Measurements from ENCODE around the gene ZIC1. TPM values are rescaled to one million over a fixed set of nuclear protein-coding genes. Genes with fewer than 3 reads are reported as not detected.

ZIC1 gene
- total RNA-seq, 1 experiment from 2014 or later, result 3.5 TPM

DNA sequence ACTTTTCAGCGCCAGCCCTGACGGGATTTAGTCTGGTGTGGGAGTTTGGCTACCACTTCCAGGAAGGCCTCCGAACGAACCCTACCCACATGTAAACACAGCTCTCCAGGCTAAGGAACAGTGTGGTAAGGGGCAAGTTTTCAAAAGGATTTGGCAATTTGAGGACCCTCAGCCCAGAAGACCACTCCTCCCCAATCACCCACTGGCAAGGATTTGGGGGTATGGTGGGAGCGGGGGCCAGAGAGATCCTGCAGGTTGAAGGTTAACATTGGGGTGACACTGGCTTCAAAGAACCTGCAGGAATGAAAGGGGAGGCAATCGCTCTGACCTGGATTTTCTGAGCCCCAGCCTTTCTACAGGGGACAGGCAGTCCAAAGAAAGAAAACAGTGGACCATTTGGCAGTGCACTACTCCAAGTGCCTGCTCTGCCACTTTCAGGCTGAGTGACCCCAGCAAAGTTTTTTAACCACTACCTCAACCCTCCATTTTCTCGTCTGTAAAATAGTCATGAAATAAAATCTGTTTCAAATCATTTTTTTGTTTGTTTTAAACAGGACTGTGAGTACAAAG is 37.3 kb upstream of the ZIC1 start:
- H3K4me3 ChIP-seq (ENCODE audit: insufficient read depth, low read depth, low read length), result no peak overlapping the region

DNA sequence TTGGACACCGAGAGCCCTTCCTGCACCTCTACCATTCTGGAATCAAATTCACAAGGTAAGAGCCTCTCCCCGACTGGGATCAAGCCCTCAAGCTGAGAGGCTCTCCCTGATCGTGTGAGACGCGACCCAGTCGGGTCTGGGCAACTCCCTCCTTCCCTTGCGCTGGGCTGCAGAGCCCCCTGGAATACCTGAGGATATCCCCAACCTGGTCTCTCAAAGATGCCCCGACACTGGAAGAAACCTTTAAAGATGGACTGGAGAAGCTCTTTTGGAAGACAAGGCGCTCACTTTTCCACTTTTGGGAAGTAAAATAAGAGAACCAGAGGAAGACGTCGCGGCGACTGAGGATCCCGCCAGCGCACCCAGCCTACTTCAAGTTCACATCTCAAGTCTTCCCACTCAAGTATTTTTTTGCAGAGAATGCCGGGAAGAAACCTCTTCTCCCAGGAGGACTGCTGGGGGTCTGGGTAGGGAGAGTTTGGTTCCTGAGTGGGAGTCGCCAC is 36.6 kb upstream of the ZIC1 start:
- DNase-seq, result no peak
- Histone ChIP-seq H3K4me3 (ENCODE audit: insufficient read depth, low read depth, low read length) (no peak overlapping the region), H3K36me3 (replicated peaks; ENCODE audit: control insufficient read depth, insufficient read depth, low read length) (no peaks in the 10 kb centered on the region), H3K27me3 (ENCODE audit: control insufficient read depth, insufficient read depth, low read length) (peaks cover 99% of the 10 kb centered on the region)

More for the DNA sequence above, 37.3 kb upstream of the ZIC1 start:
- no peak for DNase-seq
- H3K36me3 ChIP-seq (replicated peaks; ENCODE audit: control insufficient read depth, insufficient read depth, low read length), result no peaks in the 10 kb centered on the region
- H3K27me3 ChIP-seq (ENCODE audit: control insufficient read depth, insufficient read depth, low read length), result peaks cover 100% of the 10 kb centered on the region

DNA sequence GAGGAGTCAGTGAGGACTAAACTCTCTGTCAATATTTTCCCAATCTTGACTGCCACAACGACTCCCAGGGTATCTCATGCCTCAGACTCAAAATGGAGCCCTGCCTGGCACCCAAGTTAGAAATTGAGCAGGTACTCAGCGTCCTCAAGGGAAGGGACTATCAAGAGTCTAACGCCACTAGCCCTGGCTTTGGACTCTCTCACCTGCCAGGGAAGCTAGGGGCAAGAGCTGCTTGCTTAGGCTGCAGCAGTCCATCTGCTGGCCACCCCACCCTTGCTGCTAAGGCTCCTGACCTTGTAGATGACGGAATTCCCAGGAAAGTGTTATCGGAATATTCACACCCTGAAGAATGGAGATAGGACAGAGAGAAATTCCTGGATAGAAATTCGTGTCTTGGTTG is 35.9 kb upstream of the ZIC1 start:
- Histone ChIP-seq H3K4me3 (ENCODE audit: insufficient read depth, low read depth, low read length) (no peak overlapping the region), H3K36me3 (replicated peaks; ENCODE audit: control insufficient read depth, insufficient read depth, low read length) (no peaks in the 10 kb centered on the region), H3K27me3 (ENCODE audit: control insufficient read depth, insufficient read depth, low read length) (peaks cover 93% of the 10 kb centered on the region)
- DNase-seq, result no peak

DNA sequence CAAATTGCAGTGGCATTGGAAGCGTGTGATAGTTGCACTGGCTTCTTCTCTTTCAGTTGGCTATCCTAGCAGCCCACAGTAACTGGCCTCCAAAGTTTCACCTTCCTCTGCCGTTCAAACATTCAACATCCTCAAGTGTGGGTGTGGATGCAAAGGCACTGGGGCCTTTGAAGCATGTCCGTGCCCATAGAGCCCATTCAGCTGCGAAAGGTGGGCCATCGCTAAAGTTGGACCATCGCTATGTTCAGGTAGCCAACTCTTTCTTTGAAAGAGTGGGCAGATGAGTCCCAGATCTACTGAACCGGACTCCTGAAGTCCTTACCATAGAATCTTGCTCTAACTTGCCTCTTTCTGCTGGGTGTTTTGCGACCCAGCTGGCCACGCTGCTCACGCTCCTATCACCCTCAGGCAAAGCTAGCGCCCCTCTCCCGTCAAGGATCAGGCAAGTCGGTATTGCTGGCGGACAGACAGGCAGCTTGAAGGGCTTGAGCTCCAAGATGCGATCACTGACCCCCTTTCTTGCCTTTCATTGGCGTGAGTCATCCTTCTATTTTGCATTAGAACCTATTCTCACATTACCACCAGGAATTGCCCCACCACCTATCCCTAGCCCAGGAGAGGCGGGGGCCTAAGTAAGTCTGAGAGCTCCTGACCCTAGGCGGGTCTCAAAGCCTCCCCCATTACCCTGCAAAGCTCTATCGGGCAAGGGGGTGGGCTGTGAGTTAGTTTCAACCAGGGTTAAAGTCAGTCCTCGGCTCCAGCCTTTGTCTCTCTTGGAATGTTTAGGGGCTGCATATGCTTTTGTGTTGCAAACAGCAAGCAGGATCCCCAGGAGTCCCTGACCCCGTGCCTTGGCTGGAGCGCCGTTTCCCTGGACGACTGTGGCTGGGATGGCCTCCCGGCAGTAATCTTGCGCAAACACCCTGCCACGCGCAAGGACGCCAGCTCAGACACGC is 31.5 kb upstream of the ZIC1 start:
- H3K36me3 ChIP-seq (replicated peaks; ENCODE audit: control insufficient read depth, insufficient read depth, low read length), result no peaks in the 10 kb centered on the region
- H3K4me3 ChIP-seq (ENCODE audit: insufficient read depth, low read depth, low read length), result peak overlapping the region; percentile 32

DNA sequence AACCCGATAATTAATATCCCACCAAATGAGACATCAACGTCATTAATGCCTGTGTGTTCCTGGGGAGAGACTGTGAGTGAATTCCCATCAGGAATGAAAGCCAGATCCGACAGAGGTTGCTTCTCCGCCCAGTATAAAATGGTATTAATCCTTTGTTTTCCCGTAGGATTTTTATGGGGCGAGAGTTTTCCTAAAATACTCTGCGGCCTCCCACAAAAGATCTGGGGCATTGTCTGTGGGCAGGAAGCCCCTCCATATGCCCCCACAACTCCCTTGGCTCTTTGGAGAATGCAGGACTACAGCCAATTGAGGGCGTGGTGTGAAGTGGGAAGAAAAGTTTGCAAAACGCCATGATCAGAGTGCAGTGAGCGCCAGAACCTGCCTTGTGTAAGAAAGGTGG is 29.5 kb upstream of the ZIC1 start:
- Histone ChIP-seq H3K4me3 (ENCODE audit: insufficient read depth, low read depth, low read length) (no peak overlapping the region), H3K36me3 (replicated peaks; ENCODE audit: control insufficient read depth, insufficient read depth, low read length) (no peaks in the 10 kb centered on the region), H3K27me3 (ENCODE audit: control insufficient read depth, insufficient read depth, low read length) (peaks cover 84% of the 10 kb centered on the region)
- DNase-seq, result no peak

More for the DNA sequence above, 31.5 kb upstream of the ZIC1 start:
- peaks cover 88% of the 10 kb centered on the region for H3K27me3 ChIP-seq (ENCODE audit: control insufficient read depth, insufficient read depth, low read length)
- DNase-seq, result peak; percentile 86

DNA sequence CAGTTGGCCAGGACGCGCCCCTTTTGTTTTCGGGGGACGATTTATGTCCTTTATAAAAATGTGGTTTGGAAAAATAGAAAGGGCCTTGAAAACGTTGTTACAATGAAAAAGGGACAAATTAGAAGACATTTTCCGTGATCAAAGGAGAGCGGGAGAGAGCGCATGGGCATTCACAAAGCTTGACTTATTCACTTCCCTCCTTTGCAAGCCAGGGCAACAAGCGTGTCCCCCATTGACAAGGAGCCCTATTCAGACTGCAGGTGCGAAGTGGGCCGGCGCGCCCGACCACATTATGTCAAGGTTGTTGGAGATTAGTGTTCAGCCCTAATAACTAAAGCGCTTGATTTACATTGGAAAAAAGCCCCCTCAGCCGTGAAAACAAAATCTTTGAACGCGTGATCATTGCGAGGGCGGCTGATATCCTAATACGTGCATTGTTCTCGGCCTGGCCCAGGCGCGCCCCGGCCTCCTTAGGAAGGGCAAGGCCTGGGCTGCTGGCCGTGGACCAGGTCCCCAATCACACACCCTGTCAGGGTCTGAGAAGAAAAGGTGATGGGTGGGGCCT is 28.7 kb upstream of the ZIC1 start:
- no peak for DNase-seq
- H3K27me3 ChIP-seq (ENCODE audit: control insufficient read depth, insufficient read depth, low read length), result peaks cover 84% of the 10 kb centered on the region
- H3K36me3 ChIP-seq (replicated peaks; ENCODE audit: control insufficient read depth, insufficient read depth, low read length), result no peaks in the 10 kb centered on the region
- H3K4me3 ChIP-seq (ENCODE audit: insufficient read depth, low read depth, low read length), result no peak overlapping the region

DNA sequence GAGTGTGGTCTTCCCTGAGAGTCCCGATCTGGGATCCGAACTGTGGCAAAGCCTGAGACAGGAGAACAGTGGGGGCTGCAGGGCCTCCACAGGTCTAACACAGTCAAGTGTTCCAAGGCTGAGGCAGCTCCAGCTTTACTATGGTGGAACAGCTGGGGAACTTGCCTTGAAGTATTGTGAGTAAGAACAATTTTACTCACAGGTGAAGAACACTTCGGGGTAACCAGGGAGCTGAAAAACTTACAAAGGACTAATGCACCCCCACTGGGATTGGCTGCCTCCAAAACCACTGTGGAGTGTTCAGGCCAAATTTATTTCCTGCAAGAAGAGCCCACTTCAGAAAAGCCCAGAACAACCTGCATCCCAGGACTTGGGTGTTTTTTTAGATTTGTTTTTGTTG is 28.2 kb upstream of the ZIC1 start:
- Histone ChIP-seq H3K4me3 (ENCODE audit: insufficient read depth, low read depth, low read length) (no peak overlapping the region), H3K27me3 (ENCODE audit: control insufficient read depth, insufficient read depth, low read length) (peaks cover 84% of the 10 kb centered on the region), H3K36me3 (replicated peaks; ENCODE audit: control insufficient read depth, insufficient read depth, low read length) (no peaks in the 10 kb centered on the region)
- DNase-seq, result no peak

DNA sequence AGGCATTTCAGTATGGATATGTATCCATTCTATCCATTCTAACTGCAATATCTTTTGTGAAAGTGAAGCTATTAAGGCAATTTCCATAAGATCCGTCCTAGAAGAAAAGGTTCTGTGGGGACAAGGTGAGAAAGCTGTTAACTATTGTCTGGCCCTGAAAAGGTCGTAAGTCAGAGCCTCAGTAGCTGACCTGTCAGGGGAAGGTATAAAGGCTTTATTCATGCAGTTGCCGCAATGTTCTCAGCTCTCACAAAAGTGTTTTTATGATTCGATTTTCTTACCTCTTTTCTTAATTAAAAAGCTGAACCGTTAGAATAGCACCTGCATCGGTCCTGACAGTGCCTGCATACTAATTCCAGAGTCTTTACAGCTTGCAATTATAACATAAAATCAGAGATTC is 27.6 kb upstream of the ZIC1 start:
- Histone ChIP-seq H3K27me3 (ENCODE audit: control insufficient read depth, insufficient read depth, low read length) (peaks cover 84% of the 10 kb centered on the region), H3K36me3 (replicated peaks; ENCODE audit: control insufficient read depth, insufficient read depth, low read length) (no peaks in the 10 kb centered on the region), H3K4me3 (ENCODE audit: insufficient read depth, low read depth, low read length) (no peak overlapping the region)
- no peak for DNase-seq

DNA sequence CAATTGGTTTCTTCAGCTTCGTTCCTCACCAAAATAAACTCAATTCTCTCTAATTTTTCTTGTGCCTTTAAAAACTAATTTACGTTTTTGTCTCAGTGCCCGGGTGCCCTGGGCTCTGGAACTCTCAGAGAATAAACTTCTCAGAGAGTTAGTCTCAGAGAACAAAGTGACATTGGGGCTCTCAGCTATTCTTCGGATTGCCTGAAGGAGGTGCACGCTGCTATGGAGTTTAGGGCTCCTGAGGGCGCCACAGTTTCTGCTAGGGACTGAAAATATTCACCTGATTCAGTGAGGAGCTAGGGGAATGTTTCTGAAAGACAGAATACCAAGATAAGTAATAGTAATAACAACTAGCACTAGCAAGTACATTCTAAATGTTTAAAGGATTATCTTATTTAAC is 25.5 kb upstream of the ZIC1 start:
- DNase-seq, result peak; percentile 71

DNA sequence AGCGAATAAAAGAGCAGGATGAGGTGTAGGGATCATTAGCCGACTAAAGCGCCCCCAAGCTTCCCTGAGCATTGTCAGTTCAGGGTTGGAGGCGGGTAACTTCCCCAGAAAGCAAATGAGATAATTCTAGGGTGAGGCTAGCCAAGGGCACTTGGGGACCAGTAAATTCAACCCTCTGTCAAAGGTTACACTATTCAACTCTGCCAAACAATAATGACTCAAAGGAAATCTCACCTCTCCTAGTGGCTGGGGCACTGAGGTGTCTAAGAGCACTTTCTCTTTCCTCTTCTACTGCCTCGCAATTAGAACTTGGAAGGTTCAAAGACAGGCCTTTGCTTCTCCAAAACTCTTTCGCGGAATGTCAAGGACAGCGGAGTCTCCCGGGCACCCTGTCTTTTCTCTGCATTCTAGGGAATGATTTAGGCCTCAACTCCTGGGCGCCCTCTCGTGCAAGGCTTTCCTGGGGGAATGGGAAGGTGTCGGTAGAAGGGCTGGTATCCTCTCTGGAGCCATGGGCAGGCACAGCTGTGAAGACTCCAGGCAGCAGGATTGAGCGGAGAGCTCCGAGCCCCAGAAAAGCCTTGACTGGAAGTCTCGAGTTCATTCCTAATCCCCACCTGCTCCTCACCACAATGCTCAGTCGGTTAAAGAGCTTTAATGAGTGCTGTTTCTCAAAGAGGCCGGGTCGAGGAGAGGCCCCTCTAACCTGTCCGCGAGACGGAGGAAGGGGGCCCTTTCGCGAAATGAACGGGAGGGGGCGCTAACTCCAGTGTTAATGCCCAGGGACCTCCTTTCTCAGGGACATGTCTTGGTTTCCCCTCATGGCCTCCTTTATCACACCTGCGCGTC is 24.7 kb upstream of the ZIC1 start:
- Histone ChIP-seq H3K36me3 (replicated peaks; ENCODE audit: control insufficient read depth, insufficient read depth, low read length) (no peaks in the 10 kb centered on the region), H3K4me3 (ENCODE audit: insufficient read depth, low read depth, low read length) (no peak overlapping the region), H3K27me3 (ENCODE audit: control insufficient read depth, insufficient read depth, low read length) (peaks cover 92% of the 10 kb centered on the region)
- peak; percentile 86 for DNase-seq

More for the DNA sequence above, 25.5 kb upstream of the ZIC1 start:
- peaks cover 92% of the 10 kb centered on the region for H3K27me3 ChIP-seq (ENCODE audit: control insufficient read depth, insufficient read depth, low read length)
- H3K4me3 ChIP-seq (ENCODE audit: insufficient read depth, low read depth, low read length), result no peak overlapping the region
- H3K36me3 ChIP-seq (replicated peaks; ENCODE audit: control insufficient read depth, insufficient read depth, low read length), result no peaks in the 10 kb centered on the region

DNA sequence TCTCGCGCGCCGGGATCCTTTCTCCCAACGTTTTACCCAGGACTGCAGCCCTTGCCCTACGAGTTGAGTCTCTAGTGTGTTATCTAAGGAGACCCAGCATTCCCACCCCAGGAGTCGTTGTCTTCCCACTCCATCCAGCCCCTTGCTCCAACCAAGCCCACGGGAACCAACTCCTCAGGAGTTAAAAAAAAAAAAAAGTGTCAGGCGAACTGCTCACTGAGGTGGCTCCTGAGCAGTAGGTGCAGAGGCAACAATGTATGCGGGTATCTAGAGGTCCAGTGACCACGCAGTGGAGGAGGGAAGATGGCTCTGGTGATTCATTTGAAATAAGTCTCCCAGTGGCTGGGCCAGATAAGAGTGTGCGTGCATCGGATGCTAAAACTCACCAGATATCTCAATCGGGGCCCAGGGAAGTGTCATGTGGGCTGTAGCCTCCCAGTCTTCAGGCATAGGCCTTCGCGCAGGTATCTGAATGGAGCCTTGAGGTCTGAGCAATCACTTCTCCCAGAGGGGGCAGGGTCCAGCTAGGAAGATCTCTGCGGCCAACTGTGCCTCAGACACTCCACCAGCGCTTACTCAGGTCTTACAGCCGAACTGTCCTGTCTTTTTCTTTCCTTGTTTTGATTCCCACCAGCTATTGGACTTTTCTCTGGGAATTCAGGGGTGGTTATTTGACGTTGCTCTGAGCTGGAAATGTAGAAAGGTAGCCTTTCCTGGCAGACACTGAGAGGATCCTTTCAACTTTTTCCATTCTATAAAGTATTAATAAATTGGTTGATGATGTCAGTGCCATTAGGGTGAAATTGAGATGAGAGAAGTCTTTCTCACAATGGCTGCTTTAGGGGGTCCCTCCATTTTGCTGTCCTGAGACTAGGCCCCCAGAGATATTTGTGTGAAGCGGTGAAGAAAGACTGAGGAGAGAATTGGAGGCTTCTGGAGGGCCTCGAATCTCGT is 23.8 kb upstream of the ZIC1 start:
- H3K36me3 ChIP-seq (replicated peaks; ENCODE audit: control insufficient read depth, insufficient read depth, low read length), result no peaks in the 10 kb centered on the region
- peaks cover 92% of the 10 kb centered on the region for H3K27me3 ChIP-seq (ENCODE audit: control insufficient read depth, insufficient read depth, low read length)
- DNase-seq, result no peak
- H3K4me3 ChIP-seq (ENCODE audit: insufficient read depth, low read depth, low read length), result peak overlapping the region; percentile 1; the same call in 1 of the 2 replicates

DNA sequence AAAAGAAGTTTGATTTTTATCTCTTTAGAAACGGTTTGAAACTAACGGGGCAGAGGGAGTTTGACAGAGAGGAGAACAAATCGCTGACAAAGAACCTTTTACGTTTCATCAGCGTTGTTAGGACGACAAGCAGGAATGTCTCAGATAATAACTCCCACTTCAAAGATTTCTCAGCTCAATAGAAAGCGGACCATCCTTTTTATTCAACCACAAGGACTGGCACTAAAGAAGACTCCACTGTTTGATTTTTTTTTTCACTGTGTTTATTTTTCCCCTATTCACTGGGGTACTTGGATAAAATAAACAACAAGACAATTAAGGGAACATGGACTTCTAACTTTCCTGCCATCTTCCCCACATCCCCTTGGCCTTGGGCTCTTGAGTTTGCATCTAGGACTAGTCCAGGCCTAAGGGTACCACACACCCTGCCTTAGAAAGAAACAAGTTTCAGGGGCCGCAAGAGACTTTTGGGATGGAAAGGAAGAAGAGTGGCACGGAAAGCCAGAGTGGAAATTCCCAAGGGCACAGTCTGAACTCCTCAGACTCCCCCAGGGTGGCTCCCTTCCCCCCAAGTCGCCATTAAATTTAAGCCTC is 21.8 kb upstream of the ZIC1 start:
- DNase-seq, result no peak
- Histone ChIP-seq H3K27me3 (ENCODE audit: control insufficient read depth, insufficient read depth, low read length) (peaks cover 96% of the 10 kb centered on the region), H3K4me3 (ENCODE audit: insufficient read depth, low read depth, low read length) (no peak overlapping the region), H3K36me3 (replicated peaks; ENCODE audit: control insufficient read depth, insufficient read depth, low read length) (no peaks in the 10 kb centered on the region)

All from H7 (cell line).